IMR-90 (cell line): ENCODE results near the gene TP63. TPM values are rescaled to one million over a fixed set of nuclear protein-coding genes. Genes with fewer than 3 reads are reported as not detected.

Experiments
- ATAC-seq: fragments of 200-7000 bp; cut with Tn5 transposase; 2 replicates; pipeline ENCODE4 v1.9.1; 2020; ENCODE audit warnings: low read depth, mild to moderate bottlenecking, moderate library complexity
- BruUV-seq: library from RNA; stranded (reverse); fragments of 400-500 nt; replicated peaks from 2 replicates; lab custom pipeline; 2021; lab: Mats Ljungman, UMichigan
- CTCF ChIA-PET: fragments of 300-600 bp; formaldehyde crosslinking; extraction: SDS; loops from one replicate; lab custom pipeline; 2021; ENCODE audit warnings: antibody characterized with exemption; lab: Yijun Ruan, JAX
- POLR2A ChIA-PET: fragments of 300-600 bp; sonication (Branson Sonifier 250); formaldehyde crosslinking; loops from one replicate; lab custom pipeline; 2022; ENCODE audit warnings: antibody characterized with exemption; ENCODE audit not compliant: unreplicated experiment; lab: Charles Lee
- DNase-seq: peaks from one replicate; pipeline ENCODE4 v3.0.0; 2013
- H2AFZ ChIP-seq: replicated peaks from 2 replicates; pipeline ENCODE3; 2013; ENCODE audit warnings: low read length, mild to moderate bottlenecking; ENCODE audit not compliant: poor library complexity
- H2AK5ac ChIP-seq: 2 replicates; pipeline ENCODE4 v1.6.1; 2013; ENCODE audit warnings: low read depth, low read length, inconsistent platforms
- H2AK9ac ChIP-seq: replicated peaks from 2 replicates; pipeline ENCODE3; 2013; ENCODE audit warnings: mild to moderate bottlenecking, low read depth, low read length, moderate library complexity; ENCODE audit not compliant: poor library complexity
- H2BK120ac ChIP-seq: 2 replicates; pipeline ENCODE4 v1.6.1; 2013; ENCODE audit warnings: low read depth, low read length, inconsistent platforms
- H2BK15ac ChIP-seq: 3 replicates; pipeline ENCODE4 v1.6.1; 2013; ENCODE audit warnings: low read depth, low read length, inconsistent platforms
- H2BK20ac ChIP-seq: 2 replicates; pipeline ENCODE4 v1.6.1; 2013; ENCODE audit warnings: low read depth, mild to moderate bottlenecking, inconsistent platforms, low read length, moderate library complexity
- H2BK5ac ChIP-seq: 2 replicates; pipeline ENCODE4 v1.6.1; 2013; ENCODE audit warnings: mild to moderate bottlenecking, low read depth, low read length, inconsistent platforms; ENCODE audit not compliant: poor library complexity, severe bottlenecking
- H3K14ac ChIP-seq: replicated peaks from 2 replicates; pipeline ENCODE4 v1.6.1; 2013; ENCODE audit warnings: low read depth, low read length, inconsistent platforms
- H3K18ac ChIP-seq: 2 replicates; pipeline ENCODE4 v1.6.1; 2013; ENCODE audit warnings: low read depth, low read length, control low read depth
- H3K23ac ChIP-seq: 2 replicates; pipeline ENCODE4 v1.6.1; 2013; ENCODE audit warnings: low read depth, low read length, inconsistent platforms
- H3K27ac ChIP-seq: 2 replicates; pipeline ENCODE4 v1.5.1; 2013; ENCODE audit warnings: mild to moderate bottlenecking, control low read depth, low read length; ENCODE audit not compliant: insufficient read depth
- H3K27me3 ChIP-seq: 2 replicates; pipeline ENCODE4 v1.6.1; 2013; ENCODE audit warnings: low read length; ENCODE audit not compliant: control insufficient read depth, insufficient read depth
- H3K36me3 ChIP-seq: 2 replicates; pipeline ENCODE4 v1.6.1; 2013; ENCODE audit warnings: low read length, mixed read lengths; ENCODE audit not compliant: control insufficient read depth, insufficient read depth
- H3K4ac ChIP-seq: 2 replicates; pipeline ENCODE4 v1.6.1; 2013; ENCODE audit warnings: low read depth, low read length, inconsistent platforms
- H3K4me1 ChIP-seq: 2 replicates; pipeline ENCODE4 v1.6.1; 2013; ENCODE audit warnings: low read length, mixed read lengths; ENCODE audit not compliant: control insufficient read depth, insufficient read depth
- H3K4me2 ChIP-seq: 2 replicates; pipeline ENCODE4 v1.6.1; 2013; ENCODE audit warnings: low read depth, mild to moderate bottlenecking, control low read depth, low read length, moderate library complexity
- H3K4me3 ChIP-seq: 2 replicates; pipeline ENCODE4 v1.5.1; 2013; ENCODE audit warnings: low read depth, mild to moderate bottlenecking, control low read depth, low read length, moderate library complexity; ENCODE audit not compliant: insufficient read depth
- H3K56ac ChIP-seq: 2 replicates; pipeline ENCODE4 v1.6.1; 2013; ENCODE audit warnings: low read length, inconsistent platforms; ENCODE audit not compliant: insufficient read depth; ENCODE audit errors: extremely low read depth
- H3K79me1 ChIP-seq, 2 experiments: 2 replicates each; pipeline ENCODE4 v1.6.1; 2013; ENCODE audit warnings: low read length in 2 of 2, inconsistent platforms in 1 of 2, low read depth in 1 of 2
- H3K9ac ChIP-seq: 2 replicates; pipeline ENCODE4 v1.6.1; 2013; ENCODE audit warnings: low read depth, low read length, control low read depth
- H3K9me1 ChIP-seq: 2 replicates; pipeline ENCODE4 v1.6.1; 2013; ENCODE audit warnings: low read length, inconsistent platforms; ENCODE audit not compliant: insufficient read depth
- H3K9me3 ChIP-seq: 2 replicates; pipeline ENCODE4 v1.6.1; 2013; ENCODE audit warnings: low read length; ENCODE audit not compliant: control insufficient read depth, insufficient read depth
- H4K20me1 ChIP-seq: 2 replicates; pipeline ENCODE4 v1.6.1; 2013; ENCODE audit warnings: low read length, inconsistent platforms; ENCODE audit not compliant: insufficient read depth
- H4K5ac ChIP-seq: 2 replicates; pipeline ENCODE4 v1.6.1; 2013; ENCODE audit warnings: mild to moderate bottlenecking, low read depth, low read length, control low read depth
- H4K8ac ChIP-seq, 2 experiments: 2 replicates each; pipeline ENCODE4 v1.6.1; 2013; ENCODE audit warnings: low read depth in 2 of 2, low read length in 2 of 2, control low read depth in 1 of 2, inconsistent platforms in 1 of 2
- H4K91ac ChIP-seq: 2 replicates; pipeline ENCODE4 v1.6.1; 2013; ENCODE audit warnings: low read depth, low read length, inconsistent platforms; ENCODE audit not compliant: insufficient read depth
- NFE2L2 ChIP-seq: fragments of 150-350 bp; IDR thresholded peaks from 2 replicates; pipeline ENCODE4 v1.6.1; 2016; ENCODE audit warnings: low read depth, mild to moderate bottlenecking, low read length
- RAD21 ChIP-seq: IDR thresholded peaks from 2 replicates; pipeline ENCODE4 v1.6.1; 2012; ENCODE audit warnings: low read length, improper control_type of control experiment
- dilution Hi-C: fragments of 300-500 bp; cut with HindIII; formaldehyde crosslinking; loops from one replicate; pipeline ENCODE4 v1.14.3; 2018; ENCODE audit warnings: low sequenced_read_pairs; ENCODE audit not compliant: unreplicated experiment
- in situ Hi-C: fragments of 300-500 bp; cut with MboI; formaldehyde crosslinking; loops from 3 replicates; pipeline ENCODE4 v1.14.3; 2019; ENCODE audit warnings: low sequenced_read_pairs, inconsistent platforms, mixed read lengths
- intact Hi-C: fragments of 100-400 bp; cut with micrococcal nuclease; formaldehyde crosslinking; loops from 2 replicates; pipeline ENCODE4 v1.10.0; 2022
- polyA plus RNA-seq, 3 experiments: library from polyadenylated mRNA; depleted of rRNA; stranded (reverse); fragments of >200 nt; gene quantifications; 2 replicates each; pipeline ENCODE4 v1.2.3, GENCODE V29; 2012; ENCODE audit warnings: low replicate concordance in 1 of 3
- total RNA-seq: library from RNA; depleted of rRNA; stranded (reverse); fragments of >200 nt; gene quantifications from 2 replicates; pipeline ENCODE4 v1.2.3, GENCODE V29; 2012

TP63 gene
- total and polyA plus RNA-seq, 2 of the 4 experiments (the other 2 are of a cell fraction) = not detected

- Histone ChIP-seq H3K4me3 (no peak overlapping the region), H4K91ac (no peak overlapping the region), H4K20me1 (no peaks in the 10 kb centered on the region), H3K9ac (no peak overlapping the region), H3K4me2 (no peak overlapping the region), H3K14ac (no peak overlapping the region), H2AFZ (no peak overlapping the region), H3K23ac (no peak overlapping the region), H3K9me1 (no peaks in the 10 kb centered on the region), H3K18ac (no peak overlapping the region), H4K5ac (no peak overlapping the region), H2BK15ac (no peak overlapping the region), H3K79me1 (no peaks in the 10 kb centered on the region), H2BK20ac (no peak overlapping the region), H3K9me3 (no peaks in the 10 kb centered on the region), H2BK5ac (no peak overlapping the region), H3K4me1 (no peaks in the 10 kb centered on the region), H2BK120ac (no peak overlapping the region), H2AK9ac (no peak overlapping the region), H3K4ac (no peak overlapping the region), H3K56ac (no peak overlapping the region), H3K27ac (no peak overlapping the region), H3K36me3 (no peaks in the 10 kb centered on the region), H2AK5ac (no peak overlapping the region), H3K27me3 (no peaks in the 10 kb centered on the region; the same call in 1 of the 2 replicates), H4K8ac (no peak overlapping the region)
- dilution Hi-C loops = no loop called here
- intact Hi-C loops = no loop called here
- TF ChIP-seq RAD21 = no peak
- no peak for TF ChIP-seq NFE2L2
- ATAC-seq (no peak), DNase-seq (no peak)
- in situ Hi-C loops = no loop called here
- POLR2A ChIA-PET = interaction anchor here (0.6 kb wide), 1 partner anchor 266 kb away, joined by 5 read pairs; no protein-coding TSS in a partner anchor
- CTCF ChIA-PET = no interaction called here
- BruUV-seq = no TSS peak
Observed at GRCh38 chr3:189735913-189736312, 104.7 kb downstream of the TP63 start.
